A549 treated with dexamethasone at 1 μM for 4 hours (cell line): ENCODE measurements around the gene MBOAT1. TPM values are rescaled to one million over a fixed set of nuclear protein-coding genes. Genes with fewer than 3 reads are reported as not detected.

Source experiments
- total RNA-seq: library from RNA; stranded (reverse); fragments of 200-300 nt; extraction: Qiagen RNA extraction; gene quantifications from 5 replicates; pipeline ENCODE4 v1.2.3, GENCODE V29; 2022

Gene MBOAT1
- total RNA-seq: 1.6 to 3.1 TPM (median 2.5 TPM) in 5 replicates

GRCh38 chr6:20212392-20213111, at the start of gene MBOAT1:
MBOAT1 (minus strand) TSS chr6:20212469; CDS start chr6:20212234, 235 bp downstream.

Other genes starting within 250 kb of the MBOAT1 start
- 11.0 to 13.5 TPM (median 11.5 TPM) in 5 replicates for gene E2F3, start 189.4 kb upstream of the MBOAT1 start, total RNA-seq